ENCODE measurements around the gene FNDC8. TPM values are rescaled to one million over a fixed set of nuclear protein-coding genes. Genes with fewer than 3 reads are reported as not detected.

FNDC8 gene
- total and polyA plus RNA-seq, 2 of the 8 experiments (the other 6 are each of a cell fraction or from before 2014, with no cell fraction given), result not detected

DNA sequence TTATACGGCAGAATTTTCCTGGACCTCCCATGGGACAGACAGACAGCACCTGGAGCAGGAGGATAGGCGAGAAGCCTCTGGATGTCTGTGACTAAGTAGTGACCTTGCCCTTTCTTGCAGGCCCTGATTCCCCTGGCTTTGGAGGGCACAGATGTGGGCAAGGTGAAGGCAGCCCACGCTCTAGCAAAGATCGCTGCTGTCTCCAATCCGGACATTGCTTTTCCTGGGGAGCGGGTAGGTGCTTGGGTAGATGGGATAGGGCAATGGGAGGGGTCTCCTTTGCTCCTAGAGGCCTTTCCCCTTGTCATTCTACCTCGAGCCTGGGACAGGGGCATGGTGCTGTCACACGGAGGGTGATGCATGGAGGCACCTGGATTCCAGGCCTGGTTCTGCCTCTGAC is 55.5 kb downstream of the FNDC8 start:
- no peak overlapping the region for H3K27ac ChIP-seq (ENCODE audit: low read depth, low read length)
- no peak overlapping the region for H2BK15ac ChIP-seq (ENCODE audit: low read length)
- no peak for DNase-seq (ENCODE audit: low read depth in 1 of 2, low spot score in 2 of 2)
- H3K4me3 ChIP-seq (ENCODE audit: extremely low read depth in 1 of 4, insufficient read depth in 2 of 4, low read depth in 3 of 4, low read length in 4 of 4), result no peak overlapping the region
- ChIA-PET POLR2A (ENCODE audit: partially characterized antibody) (no interaction called here), CTCF (ENCODE audit: partially characterized antibody) (no interaction called here)
- H3K4me2 ChIP-seq (ENCODE audit: insufficient read depth in 1 of 2, low read depth in 2 of 2, low read length in 2 of 2), result no peak overlapping the region
- no peaks in the 10 kb centered on the region for H3K4me1 ChIP-seq (replicated peaks in 1 of 4; ENCODE audit: control insufficient read depth in 3 of 4, insufficient read depth in 4 of 4, low read length in 3 of 4)
- H3K27me3 ChIP-seq (replicated peaks in 1 of 4; ENCODE audit: control insufficient read depth in 3 of 4, extremely low read depth in 1 of 4, insufficient read depth in 3 of 4, low read length in 3 of 4), result no peaks in the 10 kb centered on the region; a peak in 1 of 7 replicates
- no peak overlapping the region for H3K4ac ChIP-seq (replicated peaks; ENCODE audit: insufficient read length, low read depth, low read length)
- FAIRE-seq, result no peak
- H4K20me1 ChIP-seq (replicated peaks in 1 of 2; ENCODE audit: control insufficient read depth in 1 of 2, insufficient read depth in 2 of 2, low read length in 2 of 2), result no peaks in the 10 kb centered on the region
- no peak overlapping the region for H3K9ac ChIP-seq (replicated peaks in 1 of 4; ENCODE audit: extremely low read depth in 1 of 4, low read depth in 3 of 4, low read length in 3 of 4)
- H3K79me2 ChIP-seq (ENCODE audit: control insufficient read depth in 1 of 2, insufficient read depth in 2 of 2, low read length in 2 of 2), result no peaks in the 10 kb centered on the region
- no peak overlapping the region for H3K14ac ChIP-seq (ENCODE audit: insufficient read length)
- no peak overlapping the region for H2BK12ac ChIP-seq (ENCODE audit: low read depth, low read length)
- no peak overlapping the region for H3K18ac ChIP-seq (ENCODE audit: extremely low read depth, low read length)
- no peak overlapping the region for H2BK5ac ChIP-seq (ENCODE audit: low read depth, low read length)
- H3K36me3 ChIP-seq (ENCODE audit: control insufficient read depth in 2 of 4, insufficient read depth in 4 of 4, low read length in 3 of 4), result no peaks in the 10 kb centered on the region
- H2AK5ac ChIP-seq (ENCODE audit: low read depth, low read length), result no peak overlapping the region
- no peak overlapping the region for H3K23ac ChIP-seq (ENCODE audit: insufficient read length)
- no peaks in the 10 kb centered on the region; the same call in 1 of the 2 replicates for H3K23me2 ChIP-seq (ENCODE audit: low read depth, low read length)
- peak overlapping the region; percentile 74 for H4K91ac ChIP-seq (replicated peaks; ENCODE audit: insufficient read length, low read length)
- peak overlapping the region; percentile 41; the same call in 1 of the 2 replicates for H4K8ac ChIP-seq (ENCODE audit: extremely low read depth, insufficient read depth, low read length)
- H2AFZ ChIP-seq (ENCODE audit: low read length), result no peak overlapping the region
- H3K56ac ChIP-seq (replicated peaks; ENCODE audit: insufficient read length, low read depth, low read length), result no peak overlapping the region
- no peak overlapping the region for H2BK120ac ChIP-seq (replicated peaks; ENCODE audit: low read depth, low read length)
- H3K79me1 ChIP-seq (ENCODE audit: low read depth, low read length), result no peaks in the 10 kb centered on the region
- H4K5ac ChIP-seq (ENCODE audit: insufficient read length, low read depth, low read length), result no peak overlapping the region
- no peak overlapping the region for H2BK20ac ChIP-seq (ENCODE audit: low read length)
- TF ChIP-seq JUND (IDR thresholded peaks at IDR 0.05; ENCODE audit: low read length) (no peak), BACH1 (IDR thresholded peaks at IDR 0.05; ENCODE audit: low read length) (no peak), HDAC2 (IDR thresholded peaks at IDR 0.05; ENCODE audit: borderline replicate concordance in 1 of 2, low read depth in 2 of 2, low read length in 2 of 2) (no peak), RXRA (IDR thresholded peaks at IDR 0.05; ENCODE audit: insufficient read depth, low read depth, low read length) (no peak)
- TF ChIP-seq, protein P1, sequence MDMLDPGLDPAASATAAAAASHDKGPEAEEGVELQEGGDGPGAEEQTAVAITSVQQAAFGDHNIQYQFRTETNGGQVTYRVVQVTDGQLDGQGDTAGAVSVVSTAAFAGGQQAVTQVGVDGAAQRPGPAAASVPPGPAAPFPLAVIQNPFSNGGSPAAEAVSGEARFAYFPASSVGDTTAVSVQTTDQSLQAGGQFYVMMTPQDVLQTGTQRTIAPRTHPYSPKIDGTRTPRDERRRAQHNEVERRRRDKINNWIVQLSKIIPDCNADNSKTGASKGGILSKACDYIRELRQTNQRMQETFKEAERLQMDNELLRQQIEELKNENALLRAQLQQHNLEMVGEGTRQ (IDR thresholded peaks at IDR 0.05; ENCODE audit: low read length), result no peak
- WGBS, 2 experiments (ENCODE audit: extremely low coverage in 1 of 2, insufficient coverage in 1 of 2, insufficient read length in 1 of 2, insufficient replicate concordance in 2 of 2, low coverage in 1 of 2, low lambda C conversion rate in 2 of 2, missing lambda C conversion rate in 1 of 2), result 79% methylated on average over 8 of the region's 8 CpGs; no CpG with 5 or more reads in 1 of the 2 experiments
- no peaks in the 10 kb centered on the region for H3K9me3 ChIP-seq (ENCODE audit: insufficient read depth in 2 of 2, low read depth in 1 of 2, low read length in 1 of 2)
